OCI-LY1 (cell line): Measurements from ENCODE around the gene TUBA3D.
"Not testable (repeated sequence)": the region's sequence is repeated elsewhere in the genome, so short reads cannot be mapped to it uniquely, and the experiment has no call there.

ENCODE experiments used
- H2AFZ ChIP-seq: fragments of 200-600 bp; sonication (generic), shearing (Covaris generic); 2 replicates; pipeline ENCODE4 v1.6.0; 2014; ENCODE audit warnings: antibody characterized with exemption, mild to moderate bottlenecking, low read length
- H3F3A ChIP-seq: fragments of 200-600 bp; sonication (generic), shearing (Covaris generic); 2 replicates; pipeline ENCODE4 v1.6.0; 2014; ENCODE audit warnings: mild to moderate bottlenecking, antibody characterized with exemption, low read length, moderate library complexity; ENCODE audit not compliant: insufficient read depth
- H3K27ac ChIP-seq: fragments of 200-600 bp; sonication (generic); 2 replicates; pipeline ENCODE4 v1.5.1; 2014; ENCODE audit warnings: low read length, mixed run types, mild to moderate bottlenecking, low read depth; ENCODE audit not compliant: poor library complexity, severe bottlenecking
- H3K27me3 ChIP-seq: fragments of 200-600 bp; sonication (generic); 2 replicates; pipeline ENCODE4 v1.6.0; 2014; ENCODE audit warnings: antibody characterized with exemption, mild to moderate bottlenecking, low read length, moderate library complexity; ENCODE audit not compliant: insufficient read depth
- H3K36me3 ChIP-seq: fragments of 200-600 bp; sonication (generic); 2 replicates; pipeline ENCODE4 v1.6.1; 2014; ENCODE audit warnings: mild to moderate bottlenecking, antibody characterized with exemption, low read length, moderate library complexity, mixed read lengths; ENCODE audit not compliant: insufficient read depth
- H3K4me1 ChIP-seq: fragments of 200-600 bp; sonication (generic); 2 replicates; pipeline ENCODE4 v1.5.1; 2014; ENCODE audit warnings: mild to moderate bottlenecking, low read length, moderate library complexity; ENCODE audit not compliant: insufficient read depth, severe bottlenecking
- H3K4me2 ChIP-seq: fragments of 200-600 bp; sonication (generic), shearing (Covaris generic); 2 replicates; pipeline ENCODE4 v1.6.1; 2014; ENCODE audit warnings: low read length
- H3K4me3 ChIP-seq: fragments of 200-600 bp; sonication (generic); 2 replicates; pipeline ENCODE4 v1.5.1; 2014; ENCODE audit warnings: low read length, low read depth, mild to moderate bottlenecking, mixed read lengths; ENCODE audit not compliant: poor library complexity, severe bottlenecking
- H3K79me2 ChIP-seq: fragments of 200-600 bp; shearing (Covaris generic); 2 replicates; pipeline ENCODE4 v1.6.1; 2016; ENCODE audit warnings: mixed run types, low read length, mixed read lengths; ENCODE audit not compliant: insufficient read depth
- H3K9ac ChIP-seq: fragments of 200-600 bp; sonication (generic), shearing (Covaris generic); 2 replicates; pipeline ENCODE4 v1.6.1; 2014; ENCODE audit warnings: mild to moderate bottlenecking, low read length, mixed read lengths
- H3K9me2 ChIP-seq: fragments of 200-600 bp; sonication (generic), shearing (Covaris generic); 2 replicates; pipeline ENCODE4 v1.6.1; 2014; ENCODE audit warnings: low read depth, mild to moderate bottlenecking, low read length, mixed read lengths
- H3K9me3 ChIP-seq: fragments of 200-600 bp; shearing (Covaris generic); 2 replicates; pipeline ENCODE4 v1.6.1; 2014; ENCODE audit warnings: low read length, mixed read lengths
- H4K20me1 ChIP-seq: fragments of 200-600 bp; sonication (generic), shearing (Covaris generic); 2 replicates; pipeline ENCODE4 v1.6.0; 2016; ENCODE audit warnings: mild to moderate bottlenecking, low read length; ENCODE audit not compliant: insufficient read depth

TUBA3D gene

DNA sequence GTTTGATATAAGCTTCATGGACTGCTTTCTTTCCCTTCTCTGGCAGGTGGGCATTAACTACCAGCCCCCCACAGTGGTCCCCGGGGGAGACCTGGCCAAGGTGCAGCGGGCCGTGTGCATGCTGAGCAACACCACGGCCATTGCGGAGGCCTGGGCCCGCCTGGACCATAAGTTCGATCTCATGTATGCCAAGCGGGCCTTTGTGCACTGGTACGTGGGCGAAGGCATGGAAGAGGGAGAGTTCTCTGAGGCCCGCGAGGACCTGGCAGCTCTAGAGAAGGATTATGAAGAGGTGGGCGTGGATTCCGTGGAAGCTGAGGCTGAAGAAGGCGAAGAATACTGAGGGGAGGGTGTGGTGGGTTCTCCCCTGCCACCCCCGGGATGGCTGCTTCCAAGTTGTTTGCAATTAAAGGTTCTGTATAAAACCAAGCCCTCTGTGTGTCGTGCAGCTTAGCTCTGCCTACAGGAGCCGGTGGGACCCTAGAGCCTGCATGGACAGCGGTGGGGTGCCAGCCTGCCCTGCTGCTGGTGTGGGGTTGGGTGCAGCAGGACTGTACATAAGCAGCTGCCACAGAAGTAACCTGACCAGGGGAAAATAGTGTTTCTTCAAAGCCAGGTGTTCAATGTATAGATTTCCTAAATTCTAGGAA is 6.7 kb downstream of the TUBA3D start:
- H3K4me3 ChIP-seq, H3K4me2 ChIP-seq, H3K4me1 ChIP-seq, H3K27me3 ChIP-seq, H3F3A ChIP-seq, H3K9ac ChIP-seq, H4K20me1 ChIP-seq, H3K36me3 ChIP-seq, H3K27ac ChIP-seq, H3K9me2 ChIP-seq, H2AFZ ChIP-seq, H3K9me3 ChIP-seq, H3K79me2 ChIP-seq: not testable (repeated sequence)

DNA sequence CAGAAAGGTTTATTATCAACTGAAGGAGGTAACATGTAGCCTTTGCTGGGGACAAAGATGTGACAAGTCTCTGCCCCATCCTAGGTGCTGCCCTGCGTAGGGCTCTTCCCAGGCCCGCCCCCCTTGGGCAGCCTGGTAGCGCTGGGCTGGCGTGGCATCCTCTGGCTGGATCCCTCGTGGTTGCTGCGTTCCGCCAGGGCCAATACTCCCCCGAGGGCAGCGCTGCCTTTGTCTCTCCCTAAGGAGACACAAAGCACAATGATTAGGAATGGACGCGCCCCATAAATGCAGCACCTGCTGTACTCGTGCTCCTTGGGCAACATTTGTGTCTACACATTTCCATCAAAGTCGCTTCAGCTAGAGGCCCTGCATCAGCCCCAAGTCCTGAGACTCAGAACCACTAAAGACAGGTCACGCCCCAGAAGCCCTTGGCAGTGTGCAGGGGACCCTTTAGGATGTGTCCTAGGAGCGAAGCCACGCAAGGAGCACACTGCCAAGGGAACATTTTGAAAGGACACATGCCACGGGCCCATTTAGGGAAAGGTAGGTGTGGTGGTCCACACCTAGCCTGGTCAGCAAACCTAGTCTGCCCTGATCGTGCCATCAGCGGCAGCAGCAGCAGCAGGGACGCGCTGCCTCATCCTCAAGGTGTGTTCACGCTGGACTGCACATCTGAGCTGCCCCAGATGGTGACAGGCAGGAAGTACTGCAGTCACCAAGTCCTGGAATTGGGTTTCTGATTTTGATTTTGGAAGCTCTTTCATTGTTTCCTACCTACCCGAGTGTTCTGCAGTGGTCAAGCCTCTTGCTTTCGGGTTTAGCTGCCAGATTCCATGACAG is 8.3 kb downstream of the TUBA3D start:
- not testable (repeated sequence) for H2AFZ ChIP-seq

DNA sequence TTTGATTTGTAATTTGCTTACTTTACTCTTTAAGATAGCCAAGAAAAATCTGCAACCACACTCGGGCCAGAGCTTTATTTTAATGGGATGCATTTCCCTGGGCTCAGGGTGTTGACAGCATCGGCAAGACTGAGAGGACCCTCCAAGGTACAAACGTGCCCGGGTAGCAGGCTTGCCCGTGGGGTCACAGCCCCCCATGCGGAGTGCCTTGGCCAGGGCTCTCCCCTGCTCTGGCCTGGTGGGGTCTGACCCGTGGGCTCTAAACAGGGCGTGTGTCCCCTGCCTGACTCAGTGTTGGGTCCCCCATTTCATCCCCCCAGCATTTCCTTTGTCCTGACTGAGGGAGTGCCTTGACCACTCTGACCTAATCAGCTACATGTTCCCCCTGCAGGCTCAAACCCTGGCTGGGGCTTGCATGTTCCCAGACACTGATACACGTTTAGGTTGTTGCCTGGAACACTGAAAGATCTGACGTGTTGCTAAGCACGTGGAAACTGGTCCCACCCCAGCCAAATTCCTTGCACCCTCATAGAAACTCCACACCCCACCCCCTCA is 9.1 kb downstream of the TUBA3D start:
- not testable (repeated sequence) for H3K4me3 ChIP-seq, H4K20me1 ChIP-seq, H3K4me2 ChIP-seq, H3K27me3 ChIP-seq, H3K4me1 ChIP-seq, H3F3A ChIP-seq, H3K79me2 ChIP-seq, H2AFZ ChIP-seq, H3K9me3 ChIP-seq, H3K9me2 ChIP-seq, H3K36me3 ChIP-seq, H3K27ac ChIP-seq, H3K9ac ChIP-seq

More for the DNA sequence above, 8.3 kb downstream of the TUBA3D start:
- H3K9me2 ChIP-seq, H3K4me2 ChIP-seq, H3K9me3 ChIP-seq, H3K4me3 ChIP-seq, H4K20me1 ChIP-seq, H3K9ac ChIP-seq, H3K27ac ChIP-seq, H3K27me3 ChIP-seq, H3K79me2 ChIP-seq, H3K4me1 ChIP-seq, H3F3A ChIP-seq, H3K36me3 ChIP-seq: not testable (repeated sequence)

DNA sequence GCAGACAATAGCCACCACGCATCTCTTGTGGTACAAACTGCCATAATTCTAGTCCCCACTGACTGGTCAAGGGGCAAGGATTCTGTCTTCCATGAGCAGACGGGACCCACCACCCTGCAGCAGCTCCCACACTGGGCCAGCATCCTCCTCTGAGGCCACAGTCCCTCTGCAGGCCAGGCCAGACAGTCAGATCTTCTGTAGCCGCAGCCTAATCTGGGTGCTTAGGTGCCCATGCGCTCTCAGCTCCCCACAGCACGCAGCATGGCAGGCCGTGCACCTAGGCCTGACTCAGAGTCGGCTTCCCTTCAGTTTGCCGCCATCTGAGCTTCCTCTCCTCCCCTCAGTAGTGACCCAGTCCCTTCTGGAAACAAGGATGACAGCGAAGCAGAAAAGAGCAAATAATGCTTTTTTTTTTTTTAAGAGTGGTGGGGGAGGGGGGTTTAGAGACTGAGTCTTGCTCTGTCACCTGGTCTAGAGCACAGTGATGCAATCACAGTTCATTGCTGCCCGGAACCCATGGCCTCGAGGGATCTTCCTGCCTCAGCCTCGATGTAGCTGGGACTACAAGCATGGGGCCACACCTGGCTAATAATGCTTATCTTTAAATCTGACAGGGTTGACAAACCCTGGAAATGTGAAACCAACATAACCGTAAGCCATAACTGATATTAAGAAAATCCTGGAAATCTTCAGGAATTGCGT is 10.4 kb downstream of the TUBA3D start:
- not testable (repeated sequence) for H2AFZ ChIP-seq, H3K9ac ChIP-seq, H4K20me1 ChIP-seq, H3K4me3 ChIP-seq, H3K27me3 ChIP-seq, H3K36me3 ChIP-seq, H3K9me2 ChIP-seq, H3K4me2 ChIP-seq, H3K9me3 ChIP-seq, H3K79me2 ChIP-seq, H3K27ac ChIP-seq, H3F3A ChIP-seq
- H3K4me1 ChIP-seq, result peaks cover 15% of the 10 kb centered on the region
